ENCODE data around the gene RPS24. TPM values are rescaled to one million over a fixed set of nuclear protein-coding genes. Genes with fewer than 3 reads are reported as not detected.

RPS24 gene
- total and polyA plus RNA-seq, 4 donors = 314 to 1,104 (median 812) TPM

- Histone ChIP-seq H3K27me3 (ENCODE audit: control insufficient read depth in 4 of 4, insufficient read depth in 4 of 4, low read length in 3 of 4) (no peaks in the 10 kb centered on the region), H3K9ac (ENCODE audit: low read depth in 1 of 2, low read length in 2 of 2) (no peak overlapping the region), H3K4me3 (ENCODE audit: low read depth in 1 of 3, low read length in 3 of 3) (no peak overlapping the region), H3K36me3 (ENCODE audit: control insufficient read depth in 4 of 4, insufficient read depth in 3 of 4, low read depth in 1 of 4, low read length in 3 of 4) (peaks cover 16 to 57% (median 48%) of the 10 kb centered on the region in 4 donors), H3K9me3 (ENCODE audit: control insufficient read depth in 4 of 4, low read length in 3 of 4) (no peaks in the 10 kb centered on the region), H3K27ac (ENCODE audit: low read depth in 1 of 2, low read length in 2 of 2) (no peak overlapping the region), H3K4me1 (ENCODE audit: control insufficient read depth in 4 of 4, insufficient read depth in 4 of 4, low read length in 3 of 4) (peaks cover 6 to 21% (median 16%) of the 10 kb centered on the region in 4 donors)
- no peak for DNase-seq (ENCODE audit: low spot score)
- TF ChIP-seq YY1 (IDR thresholded peaks at IDR 0.05) = no peak
- no peak for TF ChIP-seq REST (IDR thresholded peaks at IDR 0.05)
- WGBS = 95% methylated on average over 8 of the region's 8 CpGs
Measured at GRCh38 chr10:78025685-78026364, 7.8 kb upstream of the RPS24 start.

- DNase-seq (ENCODE audit: low spot score) = no peak
- peak overlapping the region; percentile 16 to 76 for H3K9ac ChIP-seq (ENCODE audit: low read depth in 1 of 2, low read length in 2 of 2)
- TF ChIP-seq ATF3 (IDR thresholded peaks at IDR 0.05) (no peak), GABPA (IDR thresholded peaks at IDR 0.05 in 1 of 2, conservative IDR thresholded peaks at IDR 0.05 in 1 of 2) (no peak), RXRA (IDR thresholded peaks at IDR 0.05) (no peak), EGR1 (IDR thresholded peaks at IDR 0.05; ENCODE audit: low read depth in 2 of 2) (no peak), RAD21 (IDR thresholded peaks at IDR 0.05) (no peak), ZBTB33 (IDR thresholded peaks at IDR 0.05) (no peak), MAX (IDR thresholded peaks at IDR 0.05) (no peak), FOXA2 (IDR thresholded peaks at IDR 0.05) (no peak), HNF4A (conservative IDR thresholded peaks at IDR 0.05) (peak; percentile 51 to 56), TAF1 (conservative IDR thresholded peaks at IDR 0.05) (peak; percentile 2), REST (IDR thresholded peaks at IDR 0.05) (peak; percentile 97), JUND (IDR thresholded peaks at IDR 0.05) (no peak), HNF4G (IDR thresholded peaks at IDR 0.05) (no peak), CTCF (IDR thresholded peaks at IDR 0.05; ENCODE audit: low read depth, low read length, missing input control) (no peak), SP1 (IDR thresholded peaks at IDR 0.05) (no peak), YY1 (IDR thresholded peaks at IDR 0.05) (no peak), NR2F2 (IDR thresholded peaks at IDR 0.05) (no peak), FOXA1 (IDR thresholded peaks at IDR 0.05) (no peak)
- H3K27ac ChIP-seq (ENCODE audit: low read depth in 1 of 2, low read length in 2 of 2) = peak overlapping the region; percentile 32 to 77
- no peaks in the 10 kb centered on the region for H3K27me3 ChIP-seq (ENCODE audit: control insufficient read depth in 4 of 4, insufficient read depth in 4 of 4, low read length in 3 of 4)
- WGBS = 36% methylated on average over 36 of the region's 36 CpGs
- peaks cover 6 to 21% (median 16%) of the 10 kb centered on the region in 4 donors for H3K4me1 ChIP-seq (ENCODE audit: control insufficient read depth in 4 of 4, insufficient read depth in 4 of 4, low read length in 3 of 4)
- H3K36me3 ChIP-seq (ENCODE audit: control insufficient read depth in 4 of 4, insufficient read depth in 3 of 4, low read depth in 1 of 4, low read length in 3 of 4) = peaks cover 7 to 29% (median 24%) of the 10 kb centered on the region in 4 donors
- no peaks in the 10 kb centered on the region for H3K9me3 ChIP-seq (ENCODE audit: control insufficient read depth in 4 of 4, low read length in 3 of 4)
- peak overlapping the region; percentile 73 to 89 (median 74) for H3K4me3 ChIP-seq (ENCODE audit: low read depth in 1 of 3, low read length in 3 of 3)
Measured at GRCh38 chr10:78028438-78029268, 5.0 kb upstream of the RPS24 start.
